AG09309 (cell line): ENCODE results near the gene ZBTB48.
"Not testable (repeated sequence)": the region's sequence is repeated elsewhere in the genome, so short reads cannot be mapped to it uniquely, and the experiment has no call there.

ENCODE experiments used
- DNase-seq: peaks from one replicate; pipeline ENCODE4 v3.0.0-alpha.2; 2010; ENCODE audit warnings: low read depth
- H3K4me3 ChIP-seq: 2 replicates; pipeline ENCODE4 v1.5.1; 2011; ENCODE audit warnings: mild to moderate bottlenecking, low read depth, low read length, moderate library complexity; ENCODE audit not compliant: control insufficient read depth
- TF ChIP-seq, protein P1 (sequence below): IDR thresholded peaks from 2 replicates; pipeline ENCODE4 v1.5.1; 2011; ENCODE audit warnings: mild to moderate bottlenecking, low read depth, low read length, inconsistent platforms; ENCODE audit not compliant: insufficient read depth, control insufficient read depth; ENCODE audit errors: missing control alignments

The ZBTB48 gene

DNA sequence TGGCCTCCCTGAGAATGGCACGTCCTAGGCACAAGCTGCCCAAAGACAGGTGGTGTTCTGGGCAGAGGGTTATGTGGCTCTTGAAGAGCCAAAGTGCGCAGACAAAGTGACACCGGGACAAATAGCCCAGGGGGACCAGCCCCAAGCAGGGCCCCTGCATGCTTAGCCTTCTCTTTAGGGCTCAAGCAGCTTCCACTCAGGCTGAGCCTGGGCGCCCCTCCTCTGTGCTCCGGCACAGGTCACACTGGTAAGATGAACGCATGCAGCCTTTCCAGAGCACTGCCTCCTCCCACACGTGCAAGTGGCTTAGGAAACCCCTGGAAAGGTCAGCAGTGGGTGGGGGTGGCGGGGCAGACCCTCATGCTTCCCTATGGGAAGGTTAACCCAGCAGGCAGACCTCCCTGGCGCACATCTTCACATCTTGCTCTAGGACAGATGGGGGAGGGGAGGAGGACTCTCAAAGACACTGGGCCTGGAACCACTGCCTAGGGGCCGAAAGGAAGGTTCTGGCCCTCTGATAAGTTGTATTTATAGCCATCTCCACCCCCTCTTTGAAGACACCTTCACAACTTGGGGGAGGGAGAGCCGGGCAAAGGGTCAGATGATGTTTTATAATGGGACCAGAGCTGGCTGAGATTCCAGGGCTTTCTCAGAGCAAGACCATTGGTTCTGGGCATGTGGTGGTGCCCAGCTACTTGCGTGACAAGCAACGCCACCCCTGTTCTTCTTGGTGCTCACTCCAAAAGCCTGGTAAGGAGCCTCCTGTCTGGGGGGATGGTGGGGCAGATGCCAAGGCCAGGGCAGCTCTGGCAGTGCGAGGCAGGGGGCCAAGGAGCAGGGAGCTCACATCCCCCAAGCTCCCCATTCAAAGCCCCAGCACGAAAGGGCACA is 17.3 kb downstream of the ZBTB48 start:
- TF ChIP-seq, protein P1, sequence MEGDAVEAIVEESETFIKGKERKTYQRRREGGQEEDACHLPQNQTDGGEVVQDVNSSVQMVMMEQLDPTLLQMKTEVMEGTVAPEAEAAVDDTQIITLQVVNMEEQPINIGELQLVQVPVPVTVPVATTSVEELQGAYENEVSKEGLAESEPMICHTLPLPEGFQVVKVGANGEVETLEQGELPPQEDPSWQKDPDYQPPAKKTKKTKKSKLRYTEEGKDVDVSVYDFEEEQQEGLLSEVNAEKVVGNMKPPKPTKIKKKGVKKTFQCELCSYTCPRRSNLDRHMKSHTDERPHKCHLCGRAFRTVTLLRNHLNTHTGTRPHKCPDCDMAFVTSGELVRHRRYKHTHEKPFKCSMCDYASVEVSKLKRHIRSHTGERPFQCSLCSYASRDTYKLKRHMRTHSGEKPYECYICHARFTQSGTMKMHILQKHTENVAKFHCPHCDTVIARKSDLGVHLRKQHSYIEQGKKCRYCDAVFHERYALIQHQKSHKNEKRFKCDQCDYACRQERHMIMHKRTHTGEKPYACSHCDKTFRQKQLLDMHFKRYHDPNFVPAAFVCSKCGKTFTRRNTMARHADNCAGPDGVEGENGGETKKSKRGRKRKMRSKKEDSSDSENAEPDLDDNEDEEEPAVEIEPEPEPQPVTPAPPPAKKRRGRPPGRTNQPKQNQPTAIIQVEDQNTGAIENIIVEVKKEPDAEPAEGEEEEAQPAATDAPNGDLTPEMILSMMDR, result no peak
- DNase-seq, result no peak
- no peak overlapping the region for H3K4me3 ChIP-seq

DNA sequence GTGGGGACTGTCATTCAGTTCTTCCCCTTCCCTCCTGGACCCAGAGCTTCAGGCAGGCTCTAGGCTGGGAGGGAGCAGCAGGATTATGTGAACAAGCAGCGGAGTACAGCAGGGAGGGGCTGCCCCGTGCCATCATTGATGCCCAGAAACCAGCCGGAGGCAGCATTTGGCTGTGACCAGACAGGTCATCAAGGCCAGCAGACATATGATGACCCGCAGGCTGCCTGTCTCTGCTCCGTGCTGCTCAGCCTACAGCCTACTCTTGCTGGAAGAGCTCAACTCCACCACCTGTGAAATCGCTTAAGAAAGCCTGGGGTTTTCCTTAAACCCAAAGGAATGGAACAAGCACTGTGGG is 18.0 kb downstream of the ZBTB48 start:
- no peak overlapping the region for H3K4me3 ChIP-seq
- TF ChIP-seq, protein P1, result no peak
- DNase-seq, result no peak

DNA sequence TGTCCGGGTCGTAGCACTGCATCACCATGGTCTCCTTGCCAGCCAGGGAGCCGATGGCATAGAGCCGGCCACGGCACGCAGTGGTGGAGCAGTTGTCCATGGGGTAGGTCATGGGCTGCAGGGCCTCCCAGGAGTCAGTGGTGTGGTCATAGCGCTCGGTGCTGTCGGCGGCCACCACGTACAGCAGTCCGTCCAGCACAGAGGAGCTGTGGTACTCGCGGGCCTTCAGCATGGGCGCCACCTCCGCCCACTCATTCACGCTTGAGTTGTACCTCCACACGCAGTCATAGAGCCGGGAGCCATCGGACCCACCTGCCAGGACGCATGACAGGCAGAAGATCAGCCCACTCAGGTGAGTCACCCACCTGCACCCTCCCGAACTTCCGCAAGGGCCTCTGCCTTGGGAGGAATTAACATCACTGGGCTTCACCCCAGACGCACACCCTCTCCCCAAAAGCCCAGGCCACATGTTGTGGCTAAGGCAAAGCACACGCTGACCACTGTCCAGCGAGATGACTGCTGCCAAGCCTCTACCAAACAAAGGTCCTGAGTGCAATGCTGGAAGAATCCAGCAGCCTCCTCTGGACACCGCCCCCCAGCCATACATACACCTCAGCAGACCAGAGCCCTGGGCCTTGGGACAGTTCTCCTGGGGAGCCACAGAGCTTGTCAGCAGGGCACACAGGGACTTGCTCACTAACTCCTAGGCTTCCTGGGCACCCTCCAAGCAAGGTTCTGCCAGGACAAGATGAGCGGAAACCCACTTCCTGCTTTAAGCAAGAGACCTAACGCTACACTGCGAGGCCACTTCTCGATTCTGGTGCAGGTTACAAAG is 19.6 kb downstream of the ZBTB48 start:
- TF ChIP-seq, protein P1, result no peak
- no peak for DNase-seq

DNA sequence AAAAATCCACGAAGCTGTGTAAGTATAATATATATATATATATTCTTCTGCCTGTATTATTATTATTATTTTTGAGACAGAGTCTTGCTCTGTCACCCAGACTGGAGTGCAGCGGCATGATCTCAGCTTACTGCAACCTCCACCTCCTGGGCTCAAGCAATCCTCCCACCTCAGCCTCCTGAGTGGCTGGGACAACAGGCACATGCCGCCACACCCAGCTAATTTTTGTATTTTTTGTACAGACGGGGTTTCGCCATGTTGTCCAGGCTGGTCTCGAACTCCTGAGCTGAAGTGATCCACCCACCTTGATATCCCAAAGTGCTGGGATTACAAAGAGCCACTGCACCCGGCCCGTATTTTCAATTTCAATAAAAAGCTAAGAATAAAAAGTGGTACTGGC is 20.2 kb downstream of the ZBTB48 start:
- H3K4me3 ChIP-seq, result peak overlapping the region; percentile 96
- not testable (repeated sequence) for DNase-seq

More for the DNA sequence above, 19.6 kb downstream of the ZBTB48 start:
- peak overlapping the region; percentile 19 for H3K4me3 ChIP-seq

DNA sequence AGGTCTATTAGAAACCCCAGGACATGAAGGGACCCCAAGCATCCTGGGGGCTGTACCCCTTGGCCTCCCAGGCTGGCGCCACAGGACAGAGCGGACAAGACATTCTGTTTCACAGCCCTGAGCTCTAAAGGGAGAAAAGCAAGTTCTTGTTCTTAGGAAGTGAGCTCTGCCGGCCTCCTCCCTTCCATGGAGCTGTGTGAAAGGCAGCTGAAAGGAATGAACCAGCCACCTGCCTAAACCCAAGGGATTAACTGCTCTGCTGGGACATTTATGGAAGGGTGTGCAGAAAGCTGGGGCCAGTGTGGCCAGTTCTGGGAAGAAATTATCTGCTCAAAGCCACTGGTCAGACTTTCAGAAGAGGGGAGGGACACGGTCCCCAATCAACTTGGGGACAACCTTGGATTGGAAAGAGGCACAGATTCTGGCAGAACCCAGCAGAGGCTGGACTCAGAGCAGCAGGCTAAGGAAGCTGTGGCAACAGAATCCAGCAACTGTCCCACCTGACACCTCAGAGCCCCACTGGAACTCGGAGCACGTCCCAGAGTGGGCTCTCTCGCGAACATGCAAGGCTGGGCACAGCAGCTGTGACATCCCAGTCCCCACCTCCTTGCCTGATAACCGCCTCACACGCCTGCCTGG is 20.7 kb downstream of the ZBTB48 start:
- TF ChIP-seq, protein P1, result no peak
- H3K4me3 ChIP-seq, result peak overlapping the region; percentile 96
- DNase-seq, result no peak

DNA sequence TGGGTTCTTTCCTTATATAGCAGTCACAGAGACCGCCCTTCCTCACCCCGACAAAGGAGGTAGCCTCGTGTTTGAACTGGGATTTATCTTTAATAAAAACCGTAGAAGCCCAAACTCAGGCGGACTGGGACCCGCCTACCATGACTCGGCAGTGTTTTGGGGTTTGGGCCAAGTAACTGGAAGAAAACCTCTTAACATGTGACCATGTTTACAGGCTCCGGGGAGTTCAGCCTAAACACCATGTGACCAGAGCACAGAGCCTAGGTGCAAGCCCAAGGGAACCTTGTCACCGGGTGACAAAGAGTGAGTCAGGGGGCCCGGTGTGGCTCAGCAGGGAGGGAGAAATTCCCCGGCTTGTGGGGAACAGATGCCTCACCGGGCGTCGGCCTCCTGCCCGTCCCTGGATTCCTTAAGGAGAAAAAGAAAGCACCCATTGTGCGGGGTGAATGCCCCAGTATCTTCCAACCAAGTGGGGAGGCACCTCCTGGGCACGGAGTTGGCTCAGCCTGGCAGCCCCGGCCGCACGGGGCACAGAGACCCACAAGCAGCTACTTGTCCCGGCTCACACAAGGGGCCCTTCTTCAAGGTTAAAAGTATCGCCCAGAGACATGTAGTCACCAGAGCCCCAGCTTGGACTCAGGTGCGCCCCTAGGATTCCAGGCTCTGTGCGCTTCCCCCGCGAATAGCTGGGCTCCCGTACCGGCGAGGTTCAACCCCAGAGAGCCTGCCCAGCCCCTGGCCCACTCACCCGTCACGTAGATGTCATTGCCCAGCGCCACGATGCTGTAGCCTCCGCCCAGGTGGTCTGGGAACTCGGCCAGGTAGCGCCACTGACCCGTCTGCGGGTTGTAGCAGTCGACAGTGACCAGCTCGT is 21.5 kb downstream of the ZBTB48 start:
- TF ChIP-seq, protein P1, result no peak
- H3K4me3 ChIP-seq, result peak overlapping the region; percentile 96
- DNase-seq, result peak; percentile 76
